DOHH2 (cell line): Measurements from ENCODE around the gene OR51B6.

Experiments
- EZH2phosphoT487 ChIP-seq: fragments of 200-600 bp; sonication (generic); IDR thresholded peaks from 2 replicates; pipeline ENCODE4 v1.6.1; 2017; ENCODE audit warnings: borderline replicate concordance, mild to moderate bottlenecking, antibody characterized with exemption, low read length, moderate library complexity, mixed read lengths
- TF ChIP-seq, protein P1 (sequence below): fragments of 200-600 bp; sonication (generic); IDR thresholded peaks from one replicate; pipeline ENCODE4 v1.5.1; 2014; ENCODE audit warnings: antibody characterized with exemption, mild to moderate bottlenecking, low read depth, low read length; ENCODE audit not compliant: poor library complexity, severe bottlenecking

DNA sequence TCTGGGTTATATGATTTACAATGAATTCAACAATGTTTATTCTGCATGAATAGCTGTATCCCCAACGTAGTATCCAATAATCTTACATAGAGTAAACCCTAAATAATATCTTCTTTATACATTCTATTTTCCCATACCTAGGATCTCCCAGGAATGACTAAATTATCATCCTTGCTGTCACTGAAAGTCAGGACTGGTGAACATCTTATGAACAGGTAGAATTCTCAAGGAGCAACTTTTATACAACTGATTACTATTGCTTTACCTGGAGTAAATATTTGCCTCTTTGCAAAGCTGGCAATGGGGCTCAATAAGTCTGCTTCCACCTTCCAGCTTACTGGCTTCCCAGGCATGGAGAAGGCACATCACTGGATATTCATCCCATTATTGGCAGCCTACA is at the start of gene OR51B6:
- TF ChIP-seq, protein P1, sequence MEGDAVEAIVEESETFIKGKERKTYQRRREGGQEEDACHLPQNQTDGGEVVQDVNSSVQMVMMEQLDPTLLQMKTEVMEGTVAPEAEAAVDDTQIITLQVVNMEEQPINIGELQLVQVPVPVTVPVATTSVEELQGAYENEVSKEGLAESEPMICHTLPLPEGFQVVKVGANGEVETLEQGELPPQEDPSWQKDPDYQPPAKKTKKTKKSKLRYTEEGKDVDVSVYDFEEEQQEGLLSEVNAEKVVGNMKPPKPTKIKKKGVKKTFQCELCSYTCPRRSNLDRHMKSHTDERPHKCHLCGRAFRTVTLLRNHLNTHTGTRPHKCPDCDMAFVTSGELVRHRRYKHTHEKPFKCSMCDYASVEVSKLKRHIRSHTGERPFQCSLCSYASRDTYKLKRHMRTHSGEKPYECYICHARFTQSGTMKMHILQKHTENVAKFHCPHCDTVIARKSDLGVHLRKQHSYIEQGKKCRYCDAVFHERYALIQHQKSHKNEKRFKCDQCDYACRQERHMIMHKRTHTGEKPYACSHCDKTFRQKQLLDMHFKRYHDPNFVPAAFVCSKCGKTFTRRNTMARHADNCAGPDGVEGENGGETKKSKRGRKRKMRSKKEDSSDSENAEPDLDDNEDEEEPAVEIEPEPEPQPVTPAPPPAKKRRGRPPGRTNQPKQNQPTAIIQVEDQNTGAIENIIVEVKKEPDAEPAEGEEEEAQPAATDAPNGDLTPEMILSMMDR: no peak
- TF ChIP-seq EZH2phosphoT487: no peak
